ENCODE data around the gene TEKTIP1. TPM values are rescaled to one million over a fixed set of nuclear protein-coding genes. Genes with fewer than 3 reads are reported as not detected.

Gene TEKTIP1
- total RNA-seq: 0.40 TPM
- long read RNA-seq, partial matches to known transcripts: 0 of 1 reads
- long read RNA-seq, other reads (novel, unspliced or antisense): 1 of 1 reads

- ATAC-seq (no peak), DNase-seq (no peak)
- intact Hi-C loops (cut with micrococcal nuclease): no loop called here
Observed at GRCh38 chr19:3538965-3539755, at the start of gene TEKTIP1. TEKTIP1 (plus strand) TSS chr19:3539174; CDS start chr19:3539178, 4 bp downstream.

GRCh38 chr19:3491396-3492119, 47.4 kb upstream of the TEKTIP1 start:
- ATAC-seq: no peak
- intact Hi-C loops (cut with micrococcal nuclease): no loop called here
- DNase-seq: no peak

GRCh38 chr19:3492131-3492839, 46.7 kb upstream of the TEKTIP1 start:
- ATAC-seq (no peak), DNase-seq (no peak)
- intact Hi-C loops (cut with micrococcal nuclease): no loop called here

GRCh38 chr19:3492919-3493318, 46.1 kb upstream of the TEKTIP1 start:
- no peak for ATAC-seq
- no peak for DNase-seq
- intact Hi-C loops (cut with micrococcal nuclease): no loop called here

GRCh38 chr19:3493651-3494050, 45.3 kb upstream of the TEKTIP1 start:
- no peak for ATAC-seq
- DNase-seq: peak; percentile 17

GRCh38 chr19:3494051-3494450, 44.9 kb upstream of the TEKTIP1 start:
- DNase-seq: no peak
- intact Hi-C loops (cut with micrococcal nuclease): no loop called here
- peak; percentile 27 for ATAC-seq

More at GRCh38 chr19:3493651-3494050, 45.3 kb upstream of the TEKTIP1 start:
- intact Hi-C loops (cut with micrococcal nuclease): no loop called here

GRCh38 chr19:3494559-3494958, 44.4 kb upstream of the TEKTIP1 start:
- ATAC-seq (no peak), DNase-seq (no peak)
- intact Hi-C loops (cut with micrococcal nuclease): no loop called here

- ATAC-seq: no peak
- intact Hi-C loops (cut with micrococcal nuclease): no loop called here
- peak; percentile 28 for DNase-seq
Observed at GRCh38 chr19:3496392-3497273, 42.3 kb upstream of the TEKTIP1 start.

GRCh38 chr19:3497757-3498520, 41.0 kb upstream of the TEKTIP1 start:
- DNase-seq (no peak), ATAC-seq (no peak)
- intact Hi-C loops (cut with micrococcal nuclease): no loop called here

GRCh38 chr19:3499738-3500428, 39.1 kb upstream of the TEKTIP1 start:
- intact Hi-C loops (cut with micrococcal nuclease): no loop called here
- peak; percentile 5 for ATAC-seq
- DNase-seq: no peak

- DNase-seq: peak; percentile 96
- ATAC-seq: peak; percentile 94
- intact Hi-C loops (cut with micrococcal nuclease): no loop called here
Observed at GRCh38 chr19:3500429-3501101, 38.4 kb upstream of the TEKTIP1 start, which contains the start of gene DOHH. DOHH (minus strand) TSS chr19:3500674; CDS start chr19:3496814, 3,860 bp downstream.

GRCh38 chr19:3501780-3502179, 37.2 kb upstream of the TEKTIP1 start:
- ATAC-seq: no peak
- no peak for DNase-seq
- intact Hi-C loops (cut with micrococcal nuclease): no loop called here

- DNase-seq: no peak
- intact Hi-C loops (cut with micrococcal nuclease): no loop called here
- no peak for ATAC-seq
Observed at GRCh38 chr19:3503036-3503572, 35.9 kb upstream of the TEKTIP1 start.

- ATAC-seq: no peak
- no peak for DNase-seq
- intact Hi-C loops (cut with micrococcal nuclease): no loop called here
Observed at GRCh38 chr19:3504735-3505134, 34.2 kb upstream of the TEKTIP1 start.

- peak; percentile 100 for DNase-seq
- intact Hi-C loops (cut with micrococcal nuclease): no loop called here
- peak; percentile 97 for ATAC-seq
Observed at GRCh38 chr19:3505598-3506383, 33.2 kb upstream of the TEKTIP1 start, which contains the start of gene FZR1. FZR1 (plus strand) TSS chr19:3506311; CDS start chr19:3522990, 16,679 bp downstream.
